OCI-LY3 (cell line): Measurements from ENCODE around the gene PARD3B.

Experiments used
- H2AFZ ChIP-seq: fragments of 200-600, 300-600 bp; shearing (Covaris generic); 2 replicates; pipeline ENCODE4 v1.6.0; 2014; ENCODE audit warnings: antibody characterized with exemption, low read depth, low read length
- H3K27ac ChIP-seq: fragments of 200-600, 300-600 bp; sonication (generic); 2 replicates; pipeline ENCODE4 v1.5.1; 2014; ENCODE audit warnings: mild to moderate bottlenecking, low read length, moderate library complexity, mixed read lengths
- H3K27me3 ChIP-seq: fragments of 200-600, 300-600 bp; sonication (generic); 2 replicates; pipeline ENCODE4 v1.6.1; 2014; ENCODE audit warnings: low read depth, low read length, mixed read lengths
- H3K36me3 ChIP-seq: fragments of 200-600, 300-600 bp; sonication (generic); replicated peaks from 2 replicates; pipeline ENCODE3; 2014; ENCODE audit warnings: low read depth, low read length, mixed read lengths
- H3K4me1 ChIP-seq: fragments of 300-600, 200-600 bp; sonication (generic); 2 replicates; pipeline ENCODE4 v1.6.1; 2014; ENCODE audit warnings: low read length, mixed read lengths
- H3K4me2 ChIP-seq: fragments of 200-600, 300-600 bp; sonication (generic); 2 replicates; pipeline ENCODE4 v1.6.1; 2014; ENCODE audit warnings: low read length, mixed read lengths
- H3K4me3 ChIP-seq: fragments of 300-600, 200-600 bp; sonication (generic); 2 replicates; pipeline ENCODE4 v1.5.1; 2014; ENCODE audit warnings: antibody characterized with exemption, mild to moderate bottlenecking, low read length, moderate library complexity
- H3K79me2 ChIP-seq: fragments of 300-600, 200-600 bp; shearing (Covaris generic); 2 replicates; pipeline ENCODE4 v1.6.1; 2014; ENCODE audit warnings: mild to moderate bottlenecking, low read length, mixed read lengths
- H3K9ac ChIP-seq: fragments of 300-600, 200-600 bp; shearing (Covaris generic); 2 replicates; pipeline ENCODE4 v1.6.0; 2014; ENCODE audit warnings: mild to moderate bottlenecking, low read length, moderate library complexity
- H3K9me3 ChIP-seq: fragments of 200-600, 300-600 bp; shearing (Covaris generic); 2 replicates; pipeline ENCODE4 v1.6.1; 2014; ENCODE audit warnings: low read length, mixed read lengths; ENCODE audit not compliant: insufficient read depth
- H4K20me1 ChIP-seq: fragments of 200-600, 300-600 bp; sonication (generic); 2 replicates; pipeline ENCODE4 v1.6.1; 2016; ENCODE audit warnings: low read length, mixed read lengths; ENCODE audit not compliant: insufficient read depth
- CTCF ChIP-seq: fragments of 200-600, 300-600 bp; sonication (generic); IDR thresholded peaks from 2 replicates; pipeline ENCODE4 v1.5.1; 2014; ENCODE audit warnings: antibody characterized with exemption, low read length, low read depth
- EZH2phosphoT487 ChIP-seq: fragments of 200-600 bp; shearing (Covaris generic); IDR thresholded peaks from 2 replicates; pipeline ENCODE4 v1.6.1; 2018; ENCODE audit warnings: antibody characterized with exemption, mixed run types, low read depth

PARD3B gene

GRCh38 chr2:205189301-205189700, 644.0 kb downstream of the PARD3B start:
- Histone ChIP-seq H3K79me2 (no peaks in the 10 kb centered on the region), H3K27me3 (no peaks in the 10 kb centered on the region), H2AFZ (no peak overlapping the region), H4K20me1 (no peaks in the 10 kb centered on the region), H3K9me3 (no peaks in the 10 kb centered on the region), H3K27ac (no peak overlapping the region), H3K36me3 (no peaks in the 10 kb centered on the region), H3K4me1 (no peaks in the 10 kb centered on the region), H3K4me3 (no peak overlapping the region), H3K4me2 (no peak overlapping the region), H3K9ac (no peak overlapping the region)
- TF ChIP-seq CTCF (no peak), EZH2phosphoT487 (no peak)

GRCh38 chr2:205190528-205190927, 645.3 kb downstream of the PARD3B start:
- Histone ChIP-seq H3K4me1 (no peaks in the 10 kb centered on the region), H3K27me3 (no peaks in the 10 kb centered on the region), H3K4me2 (no peak overlapping the region), H3K27ac (no peak overlapping the region), H2AFZ (no peak overlapping the region), H4K20me1 (no peaks in the 10 kb centered on the region), H3K4me3 (no peak overlapping the region), H3K9me3 (no peaks in the 10 kb centered on the region), H3K36me3 (no peaks in the 10 kb centered on the region), H3K9ac (no peak overlapping the region), H3K79me2 (no peaks in the 10 kb centered on the region)
- no peak for TF ChIP-seq CTCF
- no peak for TF ChIP-seq EZH2phosphoT487

GRCh38 chr2:205193125-205193835, 648.0 kb downstream of the PARD3B start:
- no peak overlapping the region for H2AFZ ChIP-seq
- H3K4me3 ChIP-seq: no peak overlapping the region
- no peak for TF ChIP-seq EZH2phosphoT487
- TF ChIP-seq CTCF: no peak
- no peaks in the 10 kb centered on the region for H3K36me3 ChIP-seq
- no peak overlapping the region for H3K27ac ChIP-seq
- no peaks in the 10 kb centered on the region for H3K9me3 ChIP-seq
- H3K27me3 ChIP-seq: no peaks in the 10 kb centered on the region
- H3K4me2 ChIP-seq: no peak overlapping the region
- H4K20me1 ChIP-seq: no peaks in the 10 kb centered on the region
- no peaks in the 10 kb centered on the region for H3K4me1 ChIP-seq
- no peaks in the 10 kb centered on the region for H3K79me2 ChIP-seq
- H3K9ac ChIP-seq: no peak overlapping the region

GRCh38 chr2:205193836-205194228, 648.6 kb downstream of the PARD3B start:
- Histone ChIP-seq H3K36me3 (no peaks in the 10 kb centered on the region), H4K20me1 (no peaks in the 10 kb centered on the region), H3K9me3 (no peaks in the 10 kb centered on the region), H3K79me2 (no peaks in the 10 kb centered on the region), H3K4me2 (no peak overlapping the region), H3K4me1 (no peaks in the 10 kb centered on the region), H2AFZ (no peak overlapping the region), H3K27me3 (no peaks in the 10 kb centered on the region), H3K9ac (no peak overlapping the region), H3K27ac (no peak overlapping the region), H3K4me3 (no peak overlapping the region)
- TF ChIP-seq CTCF (no peak), EZH2phosphoT487 (no peak)
